ENCODE measurements around the gene GPSM1. TPM values are rescaled to one million over a fixed set of nuclear protein-coding genes. Genes with fewer than 3 reads are reported as not detected.

Gene GPSM1
- total RNA-seq, 1 donor from 2014 or later = 59.4 TPM

GRCh38 chr9:136303825-136304416 is 23.4 kb upstream of the GPSM1 start, which contains the start of gene CCDC187:
Gene CCDC187, minus strand, starts transcription at chr9:136304094. Its CDS starts 264 bp downstream, at chr9:136303830.
- Histone ChIP-seq H3K27me3 (ENCODE audit: insufficient read depth, low read length) (peaks cover 5% of the 10 kb centered on the region), H4K20me1 (ENCODE audit: insufficient read depth, low read length) (peaks cover 9% of the 10 kb centered on the region), H3K4me3 (ENCODE audit: insufficient read depth, low read depth, low read length) (no peak within 1 kb of the TSS), H3K36me3 (ENCODE audit: insufficient read depth, low read length) (no peaks in the 10 kb centered on the region), H3K9ac (ENCODE audit: low read length) (no peak within 1 kb of the TSS), H2AFZ (ENCODE audit: low read depth, low read length) (no peak within 1 kb of the TSS), H3K9me3 (ENCODE audit: insufficient read depth, low read depth, low read length) (no peaks in the 10 kb centered on the region), H3K4me2 (ENCODE audit: low read length) (no peak within 1 kb of the TSS), H3K79me2 (ENCODE audit: insufficient read depth, low read length) (no peaks in the 10 kb centered on the region), H3K4me1 (ENCODE audit: insufficient read depth, low read length) (no peaks in the 10 kb centered on the region), H3K27ac (ENCODE audit: low read depth, low read length) (no peak within 1 kb of the TSS)
- Mint-ChIP-seq H3K4me3 (ENCODE audit: unreplicated experiment) (no peak within 1 kb of the TSS), H3K9me3 (ENCODE audit: unreplicated experiment) (no peaks in the 10 kb centered on the region), H3K36me3 (ENCODE audit: low read depth, unreplicated experiment) (no peaks in the 10 kb centered on the region), H3K27me3 (ENCODE audit: low read depth, unreplicated experiment) (peaks cover 18% of the 10 kb centered on the region), H3K4me1 (ENCODE audit: low read depth, unreplicated experiment) (no peaks in the 10 kb centered on the region), H3K27ac (ENCODE audit: unreplicated experiment) (no peak within 1 kb of the TSS)
- DNase-seq (ENCODE audit: low read depth) (no peak), FAIRE-seq (no peak)
- no peak for TF ChIP-seq EZH2 (IDR thresholded peaks at IDR 0.05; ENCODE audit: insufficient read depth, low read length)
- no peak for TF ChIP-seq CTCF (IDR thresholded peaks at IDR 0.05; ENCODE audit: insufficient read depth, low read depth, low read length)

GRCh38 chr9:136304456-136304855 is 22.9 kb upstream of the GPSM1 start:
- Histone ChIP-seq H3K4me3 (ENCODE audit: insufficient read depth, low read depth, low read length) (no peak overlapping the region), H3K27ac (ENCODE audit: low read depth, low read length) (no peak overlapping the region), H3K9ac (ENCODE audit: low read length) (no peak overlapping the region), H3K4me1 (ENCODE audit: insufficient read depth, low read length) (no peaks in the 10 kb centered on the region), H3K4me2 (ENCODE audit: low read length) (no peak overlapping the region), H3K27me3 (ENCODE audit: insufficient read depth, low read length) (peaks cover 5% of the 10 kb centered on the region), H3K36me3 (ENCODE audit: insufficient read depth, low read length) (no peaks in the 10 kb centered on the region), H3K9me3 (ENCODE audit: insufficient read depth, low read depth, low read length) (no peaks in the 10 kb centered on the region), H3K79me2 (ENCODE audit: insufficient read depth, low read length) (no peaks in the 10 kb centered on the region), H2AFZ (ENCODE audit: low read depth, low read length) (no peak overlapping the region), H4K20me1 (ENCODE audit: insufficient read depth, low read length) (peaks cover 9% of the 10 kb centered on the region)
- no peak for DNase-seq (ENCODE audit: low read depth)
- H3K9me3 Mint-ChIP-seq (ENCODE audit: unreplicated experiment) = no peaks in the 10 kb centered on the region
- no peaks in the 10 kb centered on the region for H3K36me3 Mint-ChIP-seq (ENCODE audit: low read depth, unreplicated experiment)
- peaks cover 18% of the 10 kb centered on the region for H3K27me3 Mint-ChIP-seq (ENCODE audit: low read depth, unreplicated experiment)
- H3K4me1 Mint-ChIP-seq (ENCODE audit: low read depth, unreplicated experiment) = no peaks in the 10 kb centered on the region
- H3K27ac Mint-ChIP-seq (ENCODE audit: unreplicated experiment) = no peak overlapping the region
- no peak for FAIRE-seq
- H3K4me3 Mint-ChIP-seq (ENCODE audit: unreplicated experiment) = no peak overlapping the region
- TF ChIP-seq CTCF (IDR thresholded peaks at IDR 0.05; ENCODE audit: insufficient read depth, low read depth, low read length) (no peak), EZH2 (IDR thresholded peaks at IDR 0.05; ENCODE audit: insufficient read depth, low read length) (no peak)

GRCh38 chr9:136304981-136305380 is 22.4 kb upstream of the GPSM1 start:
- no peaks in the 10 kb centered on the region for H3K4me1 Mint-ChIP-seq (ENCODE audit: low read depth, unreplicated experiment)
- Histone ChIP-seq H3K79me2 (ENCODE audit: insufficient read depth, low read length) (no peaks in the 10 kb centered on the region), H3K9ac (ENCODE audit: low read length) (no peak overlapping the region), H3K4me1 (ENCODE audit: insufficient read depth, low read length) (no peaks in the 10 kb centered on the region), H3K9me3 (ENCODE audit: insufficient read depth, low read depth, low read length) (no peaks in the 10 kb centered on the region), H3K36me3 (ENCODE audit: insufficient read depth, low read length) (no peaks in the 10 kb centered on the region), H3K4me2 (ENCODE audit: low read length) (no peak overlapping the region), H3K27me3 (ENCODE audit: insufficient read depth, low read length) (peaks cover 5% of the 10 kb centered on the region), H3K27ac (ENCODE audit: low read depth, low read length) (no peak overlapping the region), H4K20me1 (ENCODE audit: insufficient read depth, low read length) (peaks cover 9% of the 10 kb centered on the region), H2AFZ (ENCODE audit: low read depth, low read length) (no peak overlapping the region), H3K4me3 (ENCODE audit: insufficient read depth, low read depth, low read length) (no peak overlapping the region)
- no peak for TF ChIP-seq EZH2 (IDR thresholded peaks at IDR 0.05; ENCODE audit: insufficient read depth, low read length)
- TF ChIP-seq CTCF (IDR thresholded peaks at IDR 0.05; ENCODE audit: insufficient read depth, low read depth, low read length) = no peak
- no peak overlapping the region for H3K27ac Mint-ChIP-seq (ENCODE audit: unreplicated experiment)
- no peak overlapping the region for H3K4me3 Mint-ChIP-seq (ENCODE audit: unreplicated experiment)
- no peak for FAIRE-seq
- H3K36me3 Mint-ChIP-seq (ENCODE audit: low read depth, unreplicated experiment) = no peaks in the 10 kb centered on the region
- no peaks in the 10 kb centered on the region for H3K9me3 Mint-ChIP-seq (ENCODE audit: unreplicated experiment)
- DNase-seq (ENCODE audit: low read depth) = no peak
- H3K27me3 Mint-ChIP-seq (ENCODE audit: low read depth, unreplicated experiment) = peaks cover 18% of the 10 kb centered on the region
